OCI-M2 (cell line): ENCODE measurements around the gene GPR132.
"Not testable (repeated sequence)": the region's sequence is repeated elsewhere in the genome, so short reads cannot be mapped to it uniquely, and the experiment has no call there.

Source experiments
- DNase-seq: peaks from one replicate; lab custom pipeline; 2025; ENCODE audit not compliant: unreplicated experiment; lab: John Stamatoyannopoulos, UW

GPR132 gene

GRCh38 chr14:105065280-105066228 lies at the start of gene GPR132:
Gene GPR132, minus strand, starts transcription at chr14:105065430. Its CDS starts 10,010 bp downstream, at chr14:105055420.
- DNase-seq, result no peak

GRCh38 chr14:105109243-105109642 lies 44.0 kb upstream of the GPR132 start:
- DNase-seq, result not testable (repeated sequence)

GRCh38 chr14:105108516-105108864 lies 43.3 kb upstream of the GPR132 start:
- DNase-seq, result no peak

- DNase-seq, result no peak
Measured at GRCh38 chr14:105107781-105108515, 42.7 kb upstream of the GPR132 start.

- DNase-seq, result no peak
Measured at GRCh38 chr14:105107351-105107750, 42.1 kb upstream of the GPR132 start.

- DNase-seq, result no peak
Measured at GRCh38 chr14:105105158-105105557, 39.9 kb upstream of the GPR132 start.

GRCh38 chr14:105102893-105103292 lies 37.7 kb upstream of the GPR132 start:
- DNase-seq, result no peak

- no peak for DNase-seq
Measured at GRCh38 chr14:105102361-105102870, 37.2 kb upstream of the GPR132 start.

- no peak for DNase-seq
Measured at GRCh38 chr14:105100910-105101309, 35.7 kb upstream of the GPR132 start.

- DNase-seq, result no peak
Measured at GRCh38 chr14:105099778-105100177, 34.5 kb upstream of the GPR132 start.

GRCh38 chr14:105098316-105098715 lies 33.1 kb upstream of the GPR132 start:
- no peak for DNase-seq

- no peak for DNase-seq
Measured at GRCh38 chr14:105097794-105098127, 32.5 kb upstream of the GPR132 start.

GRCh38 chr14:105096206-105096875 lies 31.1 kb upstream of the GPR132 start:
- DNase-seq, result no peak

GRCh38 chr14:105095236-105095805 lies 30.1 kb upstream of the GPR132 start:
- no peak for DNase-seq

GRCh38 chr14:105094193-105094907 lies 29.1 kb upstream of the GPR132 start:
- no peak for DNase-seq

- DNase-seq, result peak; percentile 9
Measured at GRCh38 chr14:105093431-105094192, 28.4 kb upstream of the GPR132 start.

- no peak for DNase-seq
Measured at GRCh38 chr14:105093038-105093430, 27.8 kb upstream of the GPR132 start.

- DNase-seq, result no peak
Measured at GRCh38 chr14:105092171-105093037, 27.2 kb upstream of the GPR132 start.
